K562 (cell line): ENCODE results near the gene PLXNA2. TPM values are rescaled to one million over a fixed set of nuclear protein-coding genes. Genes with fewer than 3 reads are reported as not detected.

ENCODE experiments used
- BCOR ChIP-seq: fragments of 450-650 bp; IDR thresholded peaks from 2 replicates; pipeline ENCODE4 v1.6.1; 2016
- CREM ChIP-seq: IDR thresholded peaks from 2 replicates; pipeline ENCODE4 v1.6.1; 2014; ENCODE audit warnings: antibody characterized with exemption, low read depth
- CXXC5 ChIP-seq: fragments of 250-450 bp; sonication (Bioruptor Pico); IDR thresholded peaks from 2 replicates; pipeline ENCODE4 v1.8.0; 2022; ENCODE audit warnings: inconsistent platforms, mild to moderate bottlenecking, moderate library complexity
- ELF1 ChIP-seq: fragments of 200-800 bp; sonication (Bioruptor generic); IDR thresholded peaks from 2 replicates; pipeline ENCODE4 v1.6.1; 2016; ENCODE audit warnings: missing genetic modification characterization, missing compliant biosample characterization
- ETV5 ChIP-seq: sonication (generic); formaldehyde crosslinking; IDR thresholded peaks from 2 replicates; pipeline ENCODE4 v1.4.0; 2020; ENCODE audit warnings: low read depth, mild to moderate bottlenecking, missing genetic modification reagents
- GABPB1 ChIP-seq: sonication (generic); formaldehyde crosslinking; IDR thresholded peaks from 2 replicates; pipeline ENCODE4 v1.8.0; 2022; ENCODE audit warnings: mild to moderate bottlenecking, missing genetic modification reagents
- HNRNPLL ChIP-seq: fragments of 200-400 bp; formaldehyde crosslinking; IDR thresholded peaks from 2 replicates; pipeline ENCODE4 v1.6.1; 2017; ENCODE audit warnings: low read length, low read depth, mild to moderate bottlenecking; ENCODE audit not compliant: poor library complexity, severe bottlenecking
- L3MBTL2 ChIP-seq: fragments of 450-650 bp; IDR thresholded peaks from 2 replicates; pipeline ENCODE4 v1.6.1; 2016; ENCODE audit warnings: mild to moderate bottlenecking, moderate library complexity
- LCOR ChIP-seq: sonication (generic); formaldehyde crosslinking; IDR thresholded peaks from 2 replicates; pipeline ENCODE4 v1.8.0; 2022; ENCODE audit warnings: mild to moderate bottlenecking, missing genetic modification reagents
- PHF21A ChIP-seq: fragments of 450-650 bp; IDR thresholded peaks from 2 replicates; pipeline ENCODE4 v1.6.1; 2017; ENCODE audit warnings: low read depth, borderline replicate concordance
- POU5F1 ChIP-seq: fragments of 150-350 bp; IDR thresholded peaks from 2 replicates; pipeline ENCODE4 v1.6.1; 2014; ENCODE audit warnings: borderline replicate concordance, low read length, low read depth, mild to moderate bottlenecking; ENCODE audit not compliant: partially characterized antibody
- RCOR1 ChIP-seq, 2 experiments: IDR thresholded peaks; 2 replicates each; pipeline ENCODE4 v1.6.1; 2012; ENCODE audit warnings: low read depth in 2 of 2, low read length in 2 of 2, borderline replicate concordance in 1 of 2, improper control_type of control experiment in 1 of 2
- TEAD4 ChIP-seq, 2 experiments: sonication (generic) in 1 of 2; formaldehyde crosslinking in 1 of 2; IDR thresholded peaks; 2 replicates each; pipeline versions ENCODE4 v1.6.1 to v1.8.0; 2012 to 2022; ENCODE audit warnings: borderline replicate concordance in 1 of 2, inconsistent platforms in 1 of 2, low read length in 1 of 2, mild to moderate bottlenecking in 1 of 2, missing genetic modification reagents in 1 of 2
- TFAP4 ChIP-seq: sonication (generic); formaldehyde crosslinking; IDR thresholded peaks from 2 replicates; pipeline ENCODE4 v1.8.0; 2022; ENCODE audit warnings: missing genetic modification reagents, mild to moderate bottlenecking, moderate library complexity, borderline replicate concordance
- U2AF1 ChIP-seq: fragments of 200-400 bp; formaldehyde crosslinking; optimal IDR thresholded peaks from 2 replicates; pipeline ENCODE3; 2017; ENCODE audit warnings: mild to moderate bottlenecking, low read depth, low read length, moderate library complexity
- XRCC5 ChIP-seq: fragments of 200-400 bp; formaldehyde crosslinking; IDR thresholded peaks from 2 replicates; pipeline ENCODE4 v1.6.1; 2017; ENCODE audit warnings: low read depth, mild to moderate bottlenecking, low read length
- ZNF785 ChIP-seq: fragments of 250-450 bp; sonication (Bioruptor Pico); IDR thresholded peaks from 2 replicates; pipeline ENCODE4 v1.4.0; 2020; ENCODE audit warnings: mild to moderate bottlenecking
- polyA plus RNA-seq, 8 experiments: library from polyadenylated mRNA; depleted of rRNA in 4 of 8; stranded (reverse) in 5 of 8; unstranded in 3 of 8; fragments of >200 nt; fragmentation: Nextera tagmentation in 2 of 8; fragmentation: Illumina TruSeq in 1 of 8; extraction: Ambion mirVana in 2 of 8; extraction: Trizol in 1 of 8; gene quantifications; 2 replicates each; pipeline versions ENCODE4 v1.2.1 to v1.2.3, GENCODE V29; 2011 to 2014; ENCODE audit warnings: inconsistent platforms in 1 of 8, missing spikeins in 1 of 8
- total RNA-seq, 7 experiments: library from RNA; depleted of rRNA in 6 of 7; stranded (reverse); fragments of >200 nt in 6 of 7; fragmentation: Illumina TruSeq in 2 of 7; extraction: Trizol in 2 of 7; gene quantifications; 2 replicates each; pipeline versions ENCODE4 v1.2.1 to v1.2.3, GENCODE V29; 2011 to 2021; ENCODE audit warnings: low replicate concordance in 1 of 7
- TF ChIP-seq, protein P1 (sequence below): sonication (generic); formaldehyde crosslinking; IDR thresholded peaks from 2 replicates; pipeline ENCODE4 v1.8.0; 2023; ENCODE audit warnings: mild to moderate bottlenecking, missing genetic modification reagents
- TF ChIP-seq, protein P2 (sequence below), 2 experiments: fragments of 150-350 bp in 1 of 2; IDR thresholded peaks; 2 replicates each; pipeline ENCODE4 v1.6.1; 2012 to 2016; ENCODE audit warnings: low read depth in 2 of 2, low read length in 2 of 2, mild to moderate bottlenecking in 1 of 2, moderate library complexity in 1 of 2

The PLXNA2 gene
- total and polyA plus RNA-seq, 9 of the 15 experiments (the other 6 are each of a cell fraction or from before 2014, with no cell fraction given), result 0.01 to 1.3 (median 0.32) TPM

DNA sequence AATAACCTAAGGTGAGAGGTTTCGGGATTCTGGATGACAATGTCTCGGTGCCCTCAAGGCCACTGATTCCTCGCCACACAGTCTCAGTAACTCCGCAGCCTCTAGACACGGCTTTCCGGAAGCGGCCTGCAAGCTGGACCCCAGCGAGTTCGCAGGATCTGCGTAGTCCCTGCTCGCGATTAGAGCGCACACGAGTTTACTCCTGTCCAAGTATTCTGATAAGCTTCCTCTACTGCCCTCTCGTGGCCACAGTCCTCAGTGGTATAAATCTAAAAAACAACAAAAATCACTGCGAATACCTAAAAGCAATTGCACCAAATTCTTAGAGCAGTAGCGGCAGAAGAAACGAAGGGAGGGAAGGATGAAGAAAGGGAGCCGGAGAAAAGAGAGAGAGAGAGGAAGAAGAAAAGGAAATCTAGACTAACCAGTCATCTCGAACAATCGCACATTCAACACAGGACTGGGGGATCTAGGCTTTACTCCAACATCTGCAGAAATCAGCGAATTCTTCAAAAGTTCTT lies 1.1 kb upstream of the PLXNA2 start (continued):
- TF ChIP-seq, protein P1, sequence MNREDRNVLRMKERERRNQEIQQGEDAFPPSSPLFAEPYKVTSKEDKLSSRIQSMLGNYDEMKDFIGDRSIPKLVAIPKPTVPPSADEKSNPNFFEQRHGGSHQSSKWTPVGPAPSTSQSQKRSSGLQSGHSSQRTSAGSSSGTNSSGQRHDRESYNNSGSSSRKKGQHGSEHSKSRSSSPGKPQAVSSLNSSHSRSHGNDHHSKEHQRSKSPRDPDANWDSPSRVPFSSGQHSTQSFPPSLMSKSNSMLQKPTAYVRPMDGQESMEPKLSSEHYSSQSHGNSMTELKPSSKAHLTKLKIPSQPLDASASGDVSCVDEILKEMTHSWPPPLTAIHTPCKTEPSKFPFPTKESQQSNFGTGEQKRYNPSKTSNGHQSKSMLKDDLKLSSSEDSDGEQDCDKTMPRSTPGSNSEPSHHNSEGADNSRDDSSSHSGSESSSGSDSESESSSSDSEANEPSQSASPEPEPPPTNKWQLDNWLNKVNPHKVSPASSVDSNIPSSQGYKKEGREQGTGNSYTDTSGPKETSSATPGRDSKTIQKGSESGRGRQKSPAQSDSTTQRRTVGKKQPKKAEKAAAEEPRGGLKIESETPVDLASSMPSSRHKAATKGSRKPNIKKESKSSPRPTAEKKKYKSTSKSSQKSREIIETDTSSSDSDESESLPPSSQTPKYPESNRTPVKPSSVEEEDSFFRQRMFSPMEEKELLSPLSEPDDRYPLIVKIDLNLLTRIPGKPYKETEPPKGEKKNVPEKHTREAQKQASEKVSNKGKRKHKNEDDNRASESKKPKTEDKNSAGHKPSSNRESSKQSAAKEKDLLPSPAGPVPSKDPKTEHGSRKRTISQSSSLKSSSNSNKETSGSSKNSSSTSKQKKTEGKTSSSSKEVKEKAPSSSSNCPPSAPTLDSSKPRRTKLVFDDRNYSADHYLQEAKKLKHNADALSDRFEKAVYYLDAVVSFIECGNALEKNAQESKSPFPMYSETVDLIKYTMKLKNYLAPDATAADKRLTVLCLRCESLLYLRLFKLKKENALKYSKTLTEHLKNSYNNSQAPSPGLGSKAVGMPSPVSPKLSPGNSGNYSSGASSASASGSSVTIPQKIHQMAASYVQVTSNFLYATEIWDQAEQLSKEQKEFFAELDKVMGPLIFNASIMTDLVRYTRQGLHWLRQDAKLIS, result 0 out of 2 replicates have a peak, but pooled peaks have one; percentile 52
- TF ChIP-seq TFAP4 (CRISPR knock-in tag) (0 out of 2 replicates have a peak, but pooled peaks have one; percentile 31), ETV5 (CRISPR knock-in tag) (no peak), PHF21A (peak; percentile 98), ZNF785 (CRISPR knock-in tag) (no peak), CXXC5 (CRISPR knock-in tag) (peak; percentile 71), GABPB1 (0 out of 2 replicates have a peak, but pooled peaks have one; percentile 51), BCOR (0 out of 2 replicates have a peak, but pooled peaks have one; percentile 47), POU5F1 (no peak), L3MBTL2 (peak; percentile 43; the same call in 1 of the 2 replicates), CREM (no peak; the same call in 1 of the 2 replicates), XRCC5 (peak; percentile 67), RCOR1 (IDR thresholded peaks at IDR 0.05; ENCODE audit: borderline replicate concordance in 1 of 2, low read depth in 2 of 2, low read length in 2 of 2) (peak; percentile 77 to 87), TEAD4 (IDR thresholded peaks at IDR 0.05; ENCODE audit: low read length) (peak; percentile 8; the same call in 1 of the 2 replicates), TEAD4 (CRISPR knock-in tag; IDR thresholded peaks at IDR 0.05; ENCODE audit: borderline replicate concordance) (no peak), LCOR (CRISPR knock-in tag) (peak; percentile 53; the same call in 1 of the 2 replicates), ELF1 (tag) (0 out of 2 replicates have a peak, but pooled peaks have one; percentile 36), HNRNPLL (peak; percentile 68), U2AF1 (no peak)
- TF ChIP-seq, protein P2, sequence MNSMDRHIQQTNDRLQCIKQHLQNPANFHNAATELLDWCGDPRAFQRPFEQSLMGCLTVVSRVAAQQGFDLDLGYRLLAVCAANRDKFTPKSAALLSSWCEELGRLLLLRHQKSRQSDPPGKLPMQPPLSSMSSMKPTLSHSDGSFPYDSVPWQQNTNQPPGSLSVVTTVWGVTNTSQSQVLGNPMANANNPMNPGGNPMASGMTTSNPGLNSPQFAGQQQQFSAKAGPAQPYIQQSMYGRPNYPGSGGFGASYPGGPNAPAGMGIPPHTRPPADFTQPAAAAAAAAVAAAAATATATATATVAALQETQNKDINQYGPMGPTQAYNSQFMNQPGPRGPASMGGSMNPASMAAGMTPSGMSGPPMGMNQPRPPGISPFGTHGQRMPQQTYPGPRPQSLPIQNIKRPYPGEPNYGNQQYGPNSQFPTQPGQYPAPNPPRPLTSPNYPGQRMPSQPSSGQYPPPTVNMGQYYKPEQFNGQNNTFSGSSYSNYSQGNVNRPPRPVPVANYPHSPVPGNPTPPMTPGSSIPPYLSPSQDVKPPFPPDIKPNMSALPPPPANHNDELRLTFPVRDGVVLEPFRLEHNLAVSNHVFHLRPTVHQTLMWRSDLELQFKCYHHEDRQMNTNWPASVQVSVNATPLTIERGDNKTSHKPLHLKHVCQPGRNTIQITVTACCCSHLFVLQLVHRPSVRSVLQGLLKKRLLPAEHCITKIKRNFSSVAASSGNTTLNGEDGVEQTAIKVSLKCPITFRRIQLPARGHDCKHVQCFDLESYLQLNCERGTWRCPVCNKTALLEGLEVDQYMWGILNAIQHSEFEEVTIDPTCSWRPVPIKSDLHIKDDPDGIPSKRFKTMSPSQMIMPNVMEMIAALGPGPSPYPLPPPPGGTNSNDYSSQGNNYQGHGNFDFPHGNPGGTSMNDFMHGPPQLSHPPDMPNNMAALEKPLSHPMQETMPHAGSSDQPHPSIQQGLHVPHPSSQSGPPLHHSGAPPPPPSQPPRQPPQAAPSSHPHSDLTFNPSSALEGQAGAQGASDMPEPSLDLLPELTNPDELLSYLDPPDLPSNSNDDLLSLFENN (IDR thresholded peaks at IDR 0.05; ENCODE audit: low read depth in 2 of 2, low read length in 2 of 2), result no peak
